Middle frontal gyrus (tissue), 1 donor: ENCODE data around the gene TTLL5.
A peak's percentile ranks its signal among the peaks of the same experiment; 100 is the strongest.

ENCODE experiments used
- DNase-seq: peaks from one replicate; pipeline ENCODE4 v3.0.0-alpha.2; 2015; ENCODE audit warnings: low spot score; ENCODE audit errors: extremely low spot score

Gene TTLL5

DNA sequence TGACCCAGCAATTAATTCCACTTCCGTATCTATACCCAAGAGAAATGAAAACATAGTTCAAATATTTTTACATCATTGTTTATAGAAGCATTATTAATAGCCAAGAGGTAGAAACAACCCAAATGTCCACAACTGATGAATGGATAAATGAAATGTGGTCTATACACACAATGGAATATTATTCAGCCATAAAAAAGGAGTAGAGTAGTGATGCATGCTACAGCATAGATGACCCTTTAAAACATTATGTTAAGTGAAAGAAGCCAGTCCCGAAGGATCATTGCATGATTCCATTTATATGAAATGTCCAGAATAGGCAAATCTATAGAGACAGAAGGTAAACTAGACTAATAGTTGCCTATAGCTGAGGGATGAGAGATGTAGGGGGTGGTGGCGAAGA lies 291.4 kb downstream of the TTLL5 start:
- no peak for DNase-seq

DNA sequence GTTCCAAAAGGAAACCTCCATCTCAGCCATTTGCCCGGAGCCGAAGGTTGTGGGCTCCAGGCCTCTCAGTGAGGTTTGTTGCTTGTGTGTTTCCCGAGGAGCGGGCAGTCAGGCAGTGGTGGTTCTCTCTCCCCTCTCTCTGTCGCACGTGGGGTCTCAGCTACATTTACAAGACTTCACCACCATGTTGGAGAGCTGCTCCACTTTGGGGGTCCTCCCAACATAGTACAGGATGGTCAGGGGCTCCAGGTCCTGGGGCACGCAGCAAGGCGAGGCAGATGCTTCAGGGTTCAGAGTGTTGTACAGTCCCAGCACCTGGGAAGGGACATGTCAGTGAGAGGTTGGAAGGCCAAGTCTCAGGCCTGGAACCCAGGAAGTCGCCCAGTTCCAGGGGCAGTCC lies 298.0 kb downstream of the TTLL5 start:
- DNase-seq, result no peak

DNA sequence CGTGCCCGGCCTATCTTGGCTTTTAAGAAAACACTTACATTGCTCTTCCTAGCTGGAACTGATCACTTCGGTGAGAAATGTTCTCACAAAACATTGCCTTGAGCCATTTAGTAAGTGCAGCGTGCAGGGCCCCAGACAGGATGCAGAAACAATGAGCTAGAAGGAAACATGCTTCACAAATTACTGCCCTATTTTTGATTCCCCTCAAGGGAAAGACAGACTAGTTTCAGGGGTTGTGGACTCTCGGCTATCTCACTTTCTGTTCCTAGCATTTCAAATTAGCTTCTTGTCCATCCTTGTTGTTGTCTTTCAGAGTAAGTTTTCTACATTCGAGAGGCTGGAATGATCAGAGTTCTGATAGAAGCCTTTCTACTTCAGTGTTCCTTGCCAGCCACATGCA lies 299.2 kb downstream of the TTLL5 start:
- DNase-seq, result no peak

DNA sequence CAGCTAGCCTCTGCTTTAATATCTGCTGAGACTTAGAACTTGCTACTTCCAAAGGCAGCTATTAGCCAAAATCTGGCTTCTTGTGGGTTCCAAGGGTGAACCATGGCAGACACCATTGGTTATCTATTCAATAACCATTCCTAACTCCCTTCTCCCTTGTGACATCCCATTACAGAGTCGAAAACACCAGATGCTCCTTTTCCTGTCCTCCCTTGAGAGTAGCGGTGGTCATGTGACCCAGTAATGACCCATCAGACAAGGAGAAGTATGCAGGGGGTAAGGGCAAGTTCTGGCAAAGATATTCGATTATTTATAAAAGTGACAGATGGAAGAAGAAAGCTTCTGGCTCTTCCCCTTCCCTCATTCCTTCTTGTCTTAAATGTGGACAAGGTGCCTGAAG lies 300.6 kb downstream of the TTLL5 start:
- no peak for DNase-seq

DNA sequence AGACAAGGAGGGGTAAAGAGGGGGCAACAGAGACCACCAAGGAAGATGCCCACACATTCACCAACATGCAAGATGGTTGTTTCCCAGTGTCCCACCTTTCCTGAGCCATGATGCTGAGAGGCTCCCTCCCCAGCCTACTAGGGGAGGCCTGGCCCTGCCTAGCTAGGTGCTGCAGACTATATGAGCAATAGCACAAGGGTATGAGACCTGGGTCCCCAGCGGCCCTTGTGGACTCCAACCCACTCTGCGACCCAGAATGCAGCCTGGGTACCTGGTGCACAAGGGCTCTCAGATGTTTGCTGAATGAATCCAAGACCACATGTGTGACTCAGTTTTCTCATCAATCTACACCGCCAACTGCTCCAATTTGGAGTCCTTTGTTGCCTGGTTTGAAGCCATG lies 306.8 kb downstream of the TTLL5 start:
- DNase-seq, result no peak

DNA sequence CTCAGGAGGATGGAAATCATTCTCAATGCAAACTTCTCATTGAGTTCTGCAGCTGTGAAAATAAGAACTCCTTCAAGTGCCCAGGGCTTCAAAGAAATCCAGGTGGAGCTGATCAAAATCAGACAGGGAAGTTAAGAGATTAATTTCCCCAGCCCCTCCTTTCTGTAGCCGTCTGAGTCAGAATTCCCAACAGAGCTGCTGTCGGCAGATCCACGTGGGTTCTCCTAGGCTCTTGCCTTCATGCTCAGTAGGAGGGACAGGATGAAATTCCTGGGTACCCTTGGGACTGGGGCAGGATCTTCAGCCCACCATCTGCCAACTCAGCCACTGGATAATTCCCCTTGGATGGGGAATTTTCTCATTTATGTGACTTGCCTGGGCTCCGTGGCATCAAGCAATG lies 307.4 kb downstream of the TTLL5 start:
- DNase-seq, result no peak

DNA sequence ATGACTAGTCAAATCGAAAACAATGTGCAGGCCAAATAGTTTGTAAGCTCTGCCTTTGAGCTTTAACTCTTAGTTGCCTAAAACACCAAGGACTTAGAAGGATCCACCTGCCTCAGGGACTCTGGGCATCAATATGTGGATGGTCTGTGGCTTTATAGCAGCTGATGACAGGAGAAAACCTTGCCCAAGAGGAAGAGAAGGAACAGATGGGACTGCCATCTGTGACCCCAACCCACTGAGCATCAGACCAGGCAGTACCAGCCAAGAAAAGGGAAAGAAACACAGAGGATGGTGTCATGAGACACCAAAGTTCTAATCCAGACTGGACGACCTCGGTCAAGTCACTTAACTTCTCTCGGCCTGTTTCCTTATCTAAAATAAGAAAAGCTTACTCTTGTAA lies 308.1 kb downstream of the TTLL5 start:
- DNase-seq, result no peak

DNA sequence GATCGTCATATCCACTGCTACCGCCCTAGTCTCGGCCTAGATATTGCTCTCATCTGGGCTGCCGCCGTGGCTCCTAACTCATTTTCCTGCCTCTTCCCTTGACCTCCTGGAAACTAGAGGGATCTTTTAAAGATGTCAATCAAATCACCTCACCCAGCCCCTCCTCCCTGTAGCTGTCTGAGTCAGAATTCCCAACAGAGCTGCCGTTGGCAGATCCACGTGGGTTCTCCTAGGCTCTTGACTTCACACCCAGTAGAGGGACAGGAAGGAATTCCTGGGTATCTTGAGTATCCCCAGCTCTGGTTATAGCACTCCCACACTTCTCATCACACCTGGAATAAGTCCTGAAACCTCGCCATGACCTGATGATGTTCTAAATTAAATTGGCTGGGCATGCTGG lies 308.8 kb downstream of the TTLL5 start:
- no peak for DNase-seq

DNA sequence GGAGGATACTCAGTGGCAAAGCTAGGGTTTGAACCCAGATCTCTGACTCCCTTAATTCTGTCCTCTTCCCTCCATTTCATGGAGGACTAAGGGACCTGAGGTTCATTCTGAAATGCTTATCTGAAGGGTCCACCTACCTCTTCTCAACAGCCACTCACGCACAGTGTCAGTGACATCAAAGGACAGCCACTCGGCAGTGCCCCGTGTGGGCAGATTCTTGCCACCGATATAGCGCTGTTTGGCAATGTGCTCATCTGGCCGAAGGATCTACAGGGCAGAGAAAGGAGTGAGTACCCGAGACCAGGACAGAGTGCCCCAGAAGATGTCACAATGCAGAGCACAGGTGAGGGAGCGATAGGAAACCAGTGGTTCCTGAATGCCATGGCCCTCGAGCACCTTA lies 309.9 kb downstream of the TTLL5 start:
- no peak for DNase-seq

DNA sequence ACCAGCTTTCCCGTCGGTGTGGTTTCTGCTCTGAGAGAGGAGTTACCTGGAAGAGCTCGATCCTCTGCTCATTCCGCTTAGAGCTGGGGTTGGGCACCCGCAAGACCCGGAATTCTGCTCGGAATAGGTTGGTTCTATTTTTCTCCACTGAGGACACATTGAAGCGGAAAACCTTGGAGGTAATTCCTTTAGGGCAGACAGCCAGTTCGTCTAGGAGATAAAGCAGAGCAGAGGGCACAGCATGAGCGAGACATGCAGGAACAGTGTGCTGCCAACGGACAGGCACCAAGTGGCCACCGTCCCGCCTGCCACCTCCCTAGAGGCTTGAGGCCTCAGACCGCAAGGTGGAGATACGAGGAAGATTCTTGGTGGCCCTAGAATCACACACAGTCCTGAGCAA lies 310.5 kb downstream of the TTLL5 start:
- no peak for DNase-seq

DNA sequence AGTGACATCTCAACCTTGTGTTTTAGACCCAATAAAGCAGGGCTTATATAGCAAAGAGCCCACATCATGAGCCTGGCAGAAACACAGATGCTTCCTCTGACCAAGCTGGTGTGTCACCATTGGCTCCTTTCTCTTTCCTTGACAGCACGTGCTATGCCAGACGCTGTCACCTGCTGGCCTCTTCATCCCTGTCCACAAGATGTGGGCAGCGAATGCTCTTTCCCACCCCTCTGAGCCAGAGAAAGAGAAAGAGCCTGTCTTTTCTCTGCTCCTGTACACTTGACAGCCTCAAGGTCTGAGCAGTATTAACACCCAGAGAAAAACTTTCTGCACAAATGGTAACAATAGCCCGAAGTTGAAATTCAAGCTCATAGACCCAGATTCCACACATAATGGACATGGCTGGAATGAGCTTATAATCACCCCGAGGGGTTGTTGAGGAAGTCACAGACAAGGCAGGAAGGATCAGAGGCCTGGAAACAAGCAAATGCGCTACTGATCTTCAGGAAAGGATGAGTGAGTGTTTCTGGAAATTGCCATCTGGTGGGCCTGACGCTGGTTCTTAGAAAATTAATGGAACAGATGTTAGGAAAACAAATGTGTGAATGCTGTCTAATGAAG lies 311.9 kb downstream of the TTLL5 start:
- DNase-seq, result no peak

DNA sequence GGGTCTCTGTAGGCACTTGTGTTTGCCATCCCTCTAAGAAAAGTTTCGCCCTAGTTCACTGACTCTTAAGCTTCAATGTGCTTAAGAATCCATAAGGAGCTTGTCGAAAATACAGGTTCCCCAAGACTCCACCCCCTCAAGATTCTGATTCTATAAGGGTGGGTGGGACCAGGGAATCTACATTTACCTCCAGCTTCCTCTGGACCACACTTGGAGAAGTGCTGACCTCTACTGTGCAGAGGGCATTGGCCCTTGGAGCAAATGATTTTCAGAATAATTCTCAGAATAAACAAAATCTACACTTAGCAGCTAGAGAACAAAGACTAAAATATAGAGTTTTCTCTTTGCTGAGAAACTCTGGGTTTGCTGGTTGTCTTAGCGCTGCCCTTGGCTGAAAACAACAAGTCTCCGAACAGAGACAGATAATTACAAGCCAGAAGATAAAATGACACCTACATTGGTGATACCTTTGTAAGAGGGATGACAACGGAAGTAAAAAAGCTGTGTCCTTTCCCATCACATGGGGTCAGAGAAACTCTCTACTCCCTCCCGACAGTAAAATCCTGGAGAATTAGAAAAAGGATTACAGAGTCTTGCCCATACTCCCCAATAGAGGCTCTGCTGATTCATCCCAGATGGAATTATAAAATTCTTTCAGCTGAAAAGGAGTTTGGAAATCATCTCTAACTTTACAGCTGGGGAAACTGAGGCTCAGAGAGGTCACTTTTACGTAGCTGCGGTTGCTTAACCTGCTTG lies 316.0 kb downstream of the TTLL5 start:
- no peak for DNase-seq

DNA sequence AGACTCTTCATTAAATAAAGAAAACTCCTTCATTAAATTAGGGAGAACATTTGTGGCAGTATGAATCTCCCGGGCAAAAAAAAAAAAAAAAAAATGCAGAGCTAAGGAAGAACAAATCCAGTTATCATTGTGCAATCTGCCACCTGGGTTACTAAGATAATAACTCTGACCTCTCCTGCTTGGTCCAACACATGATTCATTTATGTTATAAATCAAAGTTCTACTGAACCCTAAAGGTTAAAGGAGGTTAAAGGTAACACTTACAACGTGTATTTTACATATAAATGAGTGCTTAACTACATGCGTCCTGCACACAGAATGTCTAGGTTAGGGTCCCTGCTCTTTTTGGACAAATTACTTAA lies 316.5 kb downstream of the TTLL5 start:
- no peak for DNase-seq

DNA sequence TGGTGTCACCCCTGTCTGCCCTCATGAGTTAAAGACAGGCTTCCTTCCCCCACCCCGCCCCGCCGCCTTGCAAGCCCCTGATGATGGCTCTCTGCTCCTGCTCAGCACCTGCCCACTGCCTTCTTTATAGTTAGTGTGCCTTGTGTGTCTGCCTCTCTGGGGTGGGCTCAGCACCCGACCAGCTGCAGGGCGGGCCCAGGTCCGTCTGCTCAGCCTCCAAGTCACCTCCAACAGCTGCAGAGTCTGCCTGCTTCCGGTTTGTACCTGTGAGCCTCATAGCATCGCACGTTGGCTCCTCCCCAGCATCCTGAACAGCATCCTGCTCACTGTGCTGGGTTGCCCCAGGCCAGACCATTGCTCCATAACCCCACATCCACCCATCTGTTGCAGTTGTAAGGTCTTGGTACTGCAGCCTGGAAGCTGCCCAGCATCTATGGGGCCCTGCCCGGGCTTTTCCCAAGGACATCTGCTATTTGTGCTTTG lies 317.2 kb downstream of the TTLL5 start:
- no peak for DNase-seq

DNA sequence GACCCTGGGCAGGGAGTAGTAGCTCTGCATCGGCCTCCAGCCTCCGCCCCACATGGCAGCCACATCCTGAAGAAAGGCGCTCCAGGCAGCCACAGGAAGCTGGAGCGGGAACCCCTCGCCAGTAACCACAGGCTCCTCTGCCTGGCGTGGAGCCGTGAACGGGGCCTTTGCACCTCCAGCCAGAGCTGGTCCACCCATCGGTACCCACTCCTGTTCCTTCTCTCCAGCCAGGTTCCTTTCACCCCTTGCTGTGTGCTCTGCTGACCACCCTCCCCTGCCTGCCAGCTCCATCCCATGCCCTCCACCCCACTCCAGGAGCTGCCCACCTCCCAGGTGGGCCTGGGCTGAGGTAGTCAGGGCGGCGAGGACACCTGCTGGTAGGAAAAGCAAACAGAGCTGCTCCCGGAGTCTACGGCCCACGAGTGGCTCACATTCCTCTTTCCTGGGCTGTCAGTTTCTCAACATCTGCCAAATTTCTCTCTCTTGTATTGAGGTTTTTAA lies 318.1 kb downstream of the TTLL5 start:
- DNase-seq, result no peak

DNA sequence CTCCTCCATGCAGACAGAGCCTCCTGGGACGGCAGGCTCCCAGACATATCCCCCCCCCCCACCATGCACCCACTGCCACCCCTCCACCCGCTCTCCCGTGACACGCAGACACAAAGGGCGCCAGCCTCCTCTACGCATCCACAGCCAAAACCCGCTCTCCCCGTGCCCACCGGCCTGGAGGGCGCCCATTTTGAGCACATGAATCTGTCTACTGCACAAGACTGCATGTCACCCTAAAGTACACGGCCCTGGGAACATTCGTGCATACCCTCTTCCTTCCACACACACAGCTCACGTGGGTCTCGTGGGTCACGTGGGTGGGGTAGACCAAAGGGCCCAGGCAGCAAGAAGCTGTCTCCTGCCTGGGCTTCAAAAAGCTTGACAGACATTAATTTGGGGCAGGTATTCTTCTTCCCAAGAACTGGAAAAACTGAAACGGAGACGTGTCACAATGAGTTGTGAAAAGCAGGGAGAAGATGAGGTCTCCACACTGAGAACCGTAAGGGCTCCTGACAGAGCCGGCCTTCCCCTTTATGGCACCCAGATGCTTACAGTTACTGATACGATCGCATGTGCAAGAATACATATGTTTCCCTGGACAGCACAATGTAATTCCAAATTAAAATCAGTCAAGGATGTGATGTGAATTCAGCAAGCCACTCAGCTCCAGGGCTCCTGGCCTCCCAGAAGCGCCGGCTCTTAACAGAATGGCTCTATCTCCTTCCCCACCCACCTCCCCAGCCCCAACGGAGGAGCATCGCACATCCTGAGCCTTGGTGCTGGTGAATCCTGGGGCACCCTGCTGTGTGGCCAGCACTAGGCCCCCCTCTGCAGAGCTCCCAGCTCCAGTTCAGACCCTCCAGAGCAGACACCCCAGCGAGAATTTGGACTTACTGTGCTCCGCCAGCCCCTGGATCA lies 318.9 kb downstream of the TTLL5 start:
- DNase-seq, result no peak

DNA sequence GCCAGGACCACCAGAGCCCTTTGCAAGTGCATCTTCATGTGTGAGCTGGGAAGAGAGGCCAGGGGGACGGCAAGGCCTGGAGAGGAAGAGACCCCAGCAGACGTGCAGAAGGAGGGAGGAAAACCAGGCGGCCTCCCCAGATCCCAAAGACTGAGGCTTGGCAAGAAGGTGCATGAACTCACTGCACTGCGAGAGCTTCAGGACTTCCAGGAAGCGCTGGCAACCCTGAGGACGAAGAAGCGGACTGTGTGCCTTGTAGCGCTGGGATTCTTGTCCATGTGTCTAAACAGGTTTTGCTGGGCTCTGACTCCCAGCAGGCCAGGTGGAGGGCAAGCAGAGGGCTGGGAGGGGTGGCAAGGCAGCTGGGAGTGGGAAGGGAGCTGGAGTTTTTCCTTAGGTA lies 319.8 kb downstream of the TTLL5 start:
- DNase-seq, result no peak

DNA sequence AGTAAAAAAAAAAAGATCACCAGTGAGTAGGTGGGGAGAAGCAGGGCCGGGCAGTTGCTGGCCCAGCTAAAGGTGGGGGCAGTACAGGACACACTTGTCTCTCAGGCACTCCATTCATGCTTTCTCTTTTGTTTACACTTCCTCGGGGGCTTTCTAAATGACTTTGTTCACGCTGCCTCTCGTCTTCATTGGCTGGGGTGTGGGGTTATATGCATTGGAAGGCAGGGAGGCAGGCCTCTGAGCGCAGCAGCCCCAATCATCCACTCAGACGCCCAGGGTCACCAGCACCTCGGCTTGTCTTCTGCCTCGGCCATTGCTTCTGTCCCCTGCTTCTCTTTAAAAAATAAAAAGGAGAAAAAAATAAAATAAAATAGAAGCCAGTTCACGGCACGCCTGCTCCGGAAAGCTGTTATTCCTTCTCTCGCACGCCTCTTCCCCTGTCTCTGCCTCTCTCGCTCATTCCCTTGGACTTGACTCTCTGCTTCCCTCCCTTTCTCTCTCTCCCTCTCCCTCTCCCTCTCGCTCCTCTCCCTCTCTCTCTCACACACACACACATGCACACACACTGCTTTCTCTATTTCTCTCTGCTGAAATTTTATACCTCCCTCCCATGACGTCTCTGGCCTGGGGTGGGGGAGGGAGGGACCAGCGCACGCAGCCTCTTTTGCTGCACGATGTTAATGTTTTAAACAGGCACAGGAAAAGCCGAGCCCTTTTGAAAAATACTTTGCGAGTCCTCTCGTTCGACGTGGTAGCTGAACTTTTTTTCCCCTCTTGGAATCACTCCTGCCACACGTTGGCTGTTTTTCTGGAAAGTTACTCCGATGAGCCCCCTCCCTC lies 320.6 kb downstream of the TTLL5 start, which contains the start of gene TGFB3:
Gene TGFB3 (minus strand): TSS at position 570 of the 840 bp plus-strand sequence. CDS start 1,102 bp downstream, outside the sequence.
- no peak for DNase-seq

DNA sequence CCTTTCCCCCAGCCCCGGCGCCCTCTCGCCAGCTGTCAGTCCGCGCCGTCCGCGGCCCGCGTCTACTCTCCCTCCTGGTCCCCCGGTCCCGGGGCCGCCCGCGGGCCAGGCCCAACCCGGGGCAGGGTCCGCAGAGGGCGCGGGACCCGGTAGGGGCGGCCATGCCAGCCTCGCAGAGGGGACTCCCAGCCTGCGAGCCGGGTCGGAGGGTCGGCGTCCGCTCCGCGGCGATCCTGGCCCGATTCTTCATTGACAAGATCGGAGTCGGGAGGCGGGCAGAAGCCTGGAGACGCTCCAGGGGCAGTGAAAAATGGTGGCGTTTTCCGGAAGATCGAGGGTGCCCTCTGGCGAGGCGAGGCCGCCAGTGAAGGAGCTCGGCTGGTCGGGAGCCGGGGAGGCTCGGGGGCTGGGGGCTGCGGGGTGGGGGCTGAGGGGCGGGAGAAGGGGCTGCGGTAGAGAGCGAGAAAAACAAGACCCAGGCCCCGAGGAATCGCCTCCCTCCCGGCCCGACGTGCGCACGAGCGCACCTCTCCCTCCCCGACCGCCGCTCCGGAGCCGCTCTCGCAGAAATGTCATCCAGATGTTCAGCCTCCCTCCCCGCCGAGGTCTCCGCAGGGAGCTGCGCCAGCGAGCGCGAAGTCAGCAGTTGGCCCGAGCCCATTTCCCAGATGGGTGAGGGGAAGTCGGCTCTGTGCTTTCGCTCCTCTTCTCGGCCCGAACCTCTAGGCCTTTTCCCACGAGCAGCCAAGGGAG lies 321.4 kb downstream of the TTLL5 start:
- peak; percentile 56 for DNase-seq

DNA sequence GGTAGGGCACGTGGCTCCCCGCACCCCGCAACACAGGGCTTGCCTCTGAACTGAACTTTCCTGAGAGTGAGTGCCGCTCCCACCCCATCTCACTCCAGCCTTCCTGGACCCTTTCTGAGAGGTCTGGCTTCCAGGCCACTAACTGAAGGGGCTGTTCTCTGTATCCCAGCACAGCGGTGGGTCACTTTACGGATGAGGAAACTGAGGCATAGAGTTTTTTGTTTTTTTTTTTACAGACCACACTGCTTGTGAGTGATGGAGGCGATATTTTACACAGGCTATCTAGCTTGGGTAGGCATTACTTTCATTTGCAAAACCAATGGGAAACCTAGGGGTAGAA lies 321.9 kb downstream of the TTLL5 start:
- DNase-seq, result no peak
